HCT116 (cell line): ENCODE measurements around the gene WBP1L. TPM values are rescaled to one million over a fixed set of nuclear protein-coding genes. Genes with fewer than 3 reads are reported as not detected.

Experiments used
- ATAC-seq: fragments of 200-7000 bp; cut with Tn5 transposase; 2 replicates; pipeline ENCODE4 v1.9.1; 2020; ENCODE audit warnings: mild to moderate bottlenecking, moderate library complexity
- BruUV-seq: library from RNA; stranded (reverse); fragments of 400-500 nt; replicated peaks from 2 replicates; lab custom pipeline; 2021; lab: Mats Ljungman, UMichigan
- CTCF ChIA-PET: fragments of 300-600 bp; sonication (Branson Sonifier 250); formaldehyde crosslinking; loops from one replicate; lab custom pipeline; 2021; ENCODE audit warnings: antibody characterized with exemption; lab: Charles Lee
- POLR2A ChIA-PET: fragments of 300-600, 350-600 bp; sonication (Branson Sonifier 250); formaldehyde crosslinking; loops from one replicate; lab custom pipeline; 2021; ENCODE audit warnings: antibody characterized with exemption; lab: Charles Lee
- RAD21 ChIA-PET, 2 experiments: fragments of 300-600 bp; sonication (Branson Sonifier 250); formaldehyde crosslinking; loops; one replicate each; lab custom pipeline; 2023; ENCODE audit warnings: low total read pairs in 2 of 2; ENCODE audit not compliant: uncharacterized antibody in 2 of 2, unreplicated experiment in 2 of 2, low non-redundant PET in 1 of 2; lab: Charles Lee
- DNase-seq: peaks from one replicate; pipeline ENCODE4 v3.0.0-alpha.2; 2010; ENCODE audit warnings: low read depth, low spot score
- H2AFZ ChIP-seq: fragments of 200-600 bp; shearing (Covaris generic), sonication (generic); 2 replicates; pipeline ENCODE4 v1.6.1; 2017; ENCODE audit warnings: low read depth, mixed run types, mixed read lengths, antibody characterized with exemption, low read length; ENCODE audit not compliant: poor library complexity, severe bottlenecking
- H3K27ac ChIP-seq: 2 replicates; pipeline ENCODE4 v1.5.1; 2012; ENCODE audit warnings: low read depth, low read length
- H3K27me3 ChIP-seq: fragments of 200-600 bp; sonication (generic); 2 replicates; pipeline ENCODE4 v1.6.1; 2016; ENCODE audit warnings: mixed run types, low read length, mixed read lengths; ENCODE audit not compliant: insufficient read depth
- H3K36me3 ChIP-seq, 2 experiments: fragments of 200-500 bp in 1 of 2; fragments of 200-600 bp in 1 of 2; sonication (Bioruptor generic) in 1 of 2; sonication (generic) in 1 of 2; 2 replicates each; pipeline versions ENCODE4 v1.5.1 to v1.6.1; 2014 to 2016; ENCODE audit warnings: low read length in 2 of 2, inconsistent platforms in 1 of 2, mixed read lengths in 1 of 2, mixed run types in 1 of 2; ENCODE audit not compliant: insufficient read depth in 2 of 2, control insufficient read depth in 1 of 2
- H3K4me1 ChIP-seq, 2 experiments: fragments of 200-600 bp in 1 of 2; sonication (generic) in 1 of 2; 2 replicates each; pipeline versions ENCODE4 v1.5.1 to v1.6.1; 2012 to 2017; ENCODE audit warnings: low read length in 2 of 2, inconsistent platforms in 1 of 2, mild to moderate bottlenecking in 1 of 2, mixed read lengths in 1 of 2, mixed run types in 1 of 2, moderate library complexity in 1 of 2; ENCODE audit not compliant: insufficient read depth in 2 of 2, control insufficient read depth in 1 of 2
- H3K4me2 ChIP-seq: fragments of 200-600 bp; sonication (generic); 2 replicates; pipeline ENCODE4 v1.6.1; 2017; ENCODE audit warnings: mixed run types, low read length, mixed read lengths
- H3K4me3 ChIP-seq, 2 experiments: fragments of 200-600 bp in 1 of 2; sonication (generic) in 1 of 2; replicated peaks in 1 of 2; 2 replicates each; pipeline ENCODE4 v1.5.1; 2011 to 2016; ENCODE audit warnings: low read length in 2 of 2, control low read depth in 1 of 2, low read depth in 1 of 2, mild to moderate bottlenecking in 1 of 2, mixed read lengths in 1 of 2, mixed run types in 1 of 2
- H3K79me2 ChIP-seq: fragments of 200-600 bp; sonication (generic); 2 replicates; pipeline ENCODE4 v1.6.1; 2017; ENCODE audit warnings: mild to moderate bottlenecking, mixed run types, low read length, moderate library complexity, mixed read lengths; ENCODE audit not compliant: insufficient read depth
- H3K9ac ChIP-seq: fragments of 200-600 bp; sonication (generic); 2 replicates; pipeline ENCODE4 v1.6.1; 2016; ENCODE audit warnings: low read length, mixed read lengths
- H3K9me2 ChIP-seq: fragments of 200-600 bp; sonication (generic), shearing (Covaris generic); 2 replicates; pipeline ENCODE4 v1.6.1; 2017; ENCODE audit warnings: mixed run types, mild to moderate bottlenecking, moderate library complexity; ENCODE audit not compliant: insufficient read depth
- H3K9me3 ChIP-seq, 2 experiments: fragments of 200-500 bp in 1 of 2; fragments of 200-600 bp in 1 of 2; sonication (Bioruptor generic) in 1 of 2; sonication (generic) in 1 of 2; 2 replicates each; pipeline ENCODE4 v1.6.1; 2014 to 2017; ENCODE audit warnings: low read length in 2 of 2, mixed read lengths in 2 of 2, inconsistent platforms in 1 of 2, low read depth in 1 of 2, mild to moderate bottlenecking in 1 of 2, mixed run types in 1 of 2, moderate library complexity in 1 of 2; ENCODE audit not compliant: control insufficient read depth in 1 of 2, insufficient read depth in 1 of 2
- H4K20me1 ChIP-seq: fragments of 200-600 bp; sonication (generic), shearing (Covaris generic); 2 replicates; pipeline ENCODE4 v1.6.1; 2017; ENCODE audit warnings: mixed run types, mild to moderate bottlenecking, moderate library complexity; ENCODE audit not compliant: insufficient read depth
- CEBPB ChIP-seq: IDR thresholded peaks from 2 replicates; pipeline ENCODE4 v1.6.1; 2012; ENCODE audit warnings: low read depth
- EGR1 ChIP-seq: IDR thresholded peaks from 2 replicates; pipeline ENCODE4 v1.6.1; 2012; ENCODE audit warnings: low read depth
- ELF1 ChIP-seq: IDR thresholded peaks from 2 replicates; pipeline ENCODE4 v1.6.1; 2012; ENCODE audit warnings: low read depth, borderline replicate concordance
- EZH2 ChIP-seq: fragments of 200-600 bp; sonication (generic); IDR thresholded peaks from 2 replicates; pipeline ENCODE4 v1.6.1; 2017; ENCODE audit warnings: antibody characterized with exemption, mixed run types
- FOSL1 ChIP-seq: IDR thresholded peaks from 2 replicates; pipeline ENCODE4 v1.6.1; 2012; ENCODE audit warnings: low read depth
- MAX ChIP-seq: IDR thresholded peaks from 2 replicates; pipeline ENCODE4 v1.6.1; 2012
- POLR2A ChIP-seq: IDR thresholded peaks from 2 replicates; pipeline ENCODE4 v1.7.0; 2011; ENCODE audit warnings: borderline replicate concordance; ENCODE audit not compliant: insufficient read depth, insufficient read length; ENCODE audit errors: extremely low read depth
- POLR2AphosphoS5 ChIP-seq: IDR thresholded peaks from 2 replicates; pipeline ENCODE4 v1.6.1; 2011; ENCODE audit warnings: mild to moderate bottlenecking, low read depth, low read length, moderate library complexity
- REST ChIP-seq: IDR thresholded peaks from 2 replicates; pipeline ENCODE4 v1.6.1; 2012; ENCODE audit warnings: low read depth
- SIN3A ChIP-seq: IDR thresholded peaks from 2 replicates; pipeline ENCODE4 v1.6.1; 2012; ENCODE audit warnings: low read depth
- SRF ChIP-seq: IDR thresholded peaks from 2 replicates; pipeline ENCODE4 v1.6.1; 2012; ENCODE audit warnings: low read depth
- TCF7L2 ChIP-seq: IDR thresholded peaks from 2 replicates; pipeline ENCODE4 v1.7.0; 2011; ENCODE audit warnings: borderline replicate concordance, inconsistent platforms; ENCODE audit not compliant: insufficient read depth, insufficient read length; ENCODE audit errors: extremely low read depth
- YY1 ChIP-seq: IDR thresholded peaks from 2 replicates; pipeline ENCODE4 v1.6.1; 2011; ENCODE audit warnings: low read length, low read depth, moderate library complexity, mild to moderate bottlenecking; ENCODE audit not compliant: insufficient replicate concordance; ENCODE audit errors: extremely low read depth
- ZBTB33 ChIP-seq: IDR thresholded peaks from 2 replicates; pipeline ENCODE4 v1.6.1; 2011; ENCODE audit warnings: mild to moderate bottlenecking, low read length, moderate library complexity; ENCODE audit not compliant: insufficient replicate concordance; ENCODE audit errors: extremely low read depth
- ZNF274 ChIP-seq: fragments of 200-500 bp; sonication (Bioruptor generic); IDR thresholded peaks from 2 replicates; pipeline ENCODE4 v1.6.1; 2014; ENCODE audit warnings: mild to moderate bottlenecking, low read depth, low read length, inconsistent platforms
- intact Hi-C: fragments of 100-400 bp; cut with micrococcal nuclease; formaldehyde crosslinking; loops from 2 replicates; pipeline ENCODE4 v1.10.0; 2022
- total RNA-seq: library from RNA; stranded (reverse); gene quantifications from one replicate; pipeline ENCODE4 v1.2.1, GENCODE V29; 2021; ENCODE audit not compliant: unreplicated experiment
- TF ChIP-seq, protein P1 (sequence below): IDR thresholded peaks from 2 replicates; pipeline ENCODE4 v1.6.1; 2012
- TF ChIP-seq, protein P2 (sequence below), 3 experiments: fragments of 200-600 bp in 1 of 3; sonication (generic) in 1 of 3; IDR thresholded peaks in 2 of 3; conservative IDR thresholded peaks in 1 of 3; 2 replicates each; pipeline ENCODE4 v1.5.1; 2012 to 2017; ENCODE audit warnings: low read depth in 2 of 3, low read length in 2 of 3, antibody characterized with exemption in 1 of 3, borderline replicate concordance in 1 of 3, control low read depth in 1 of 3, mild to moderate bottlenecking in 1 of 3, mixed read lengths in 1 of 3, mixed run types in 1 of 3, moderate library complexity in 1 of 3; ENCODE audit not compliant: insufficient read depth in 1 of 3

Gene WBP1L
- total RNA-seq, 1 experiment from 2014 or later = 25.2 TPM

DNA sequence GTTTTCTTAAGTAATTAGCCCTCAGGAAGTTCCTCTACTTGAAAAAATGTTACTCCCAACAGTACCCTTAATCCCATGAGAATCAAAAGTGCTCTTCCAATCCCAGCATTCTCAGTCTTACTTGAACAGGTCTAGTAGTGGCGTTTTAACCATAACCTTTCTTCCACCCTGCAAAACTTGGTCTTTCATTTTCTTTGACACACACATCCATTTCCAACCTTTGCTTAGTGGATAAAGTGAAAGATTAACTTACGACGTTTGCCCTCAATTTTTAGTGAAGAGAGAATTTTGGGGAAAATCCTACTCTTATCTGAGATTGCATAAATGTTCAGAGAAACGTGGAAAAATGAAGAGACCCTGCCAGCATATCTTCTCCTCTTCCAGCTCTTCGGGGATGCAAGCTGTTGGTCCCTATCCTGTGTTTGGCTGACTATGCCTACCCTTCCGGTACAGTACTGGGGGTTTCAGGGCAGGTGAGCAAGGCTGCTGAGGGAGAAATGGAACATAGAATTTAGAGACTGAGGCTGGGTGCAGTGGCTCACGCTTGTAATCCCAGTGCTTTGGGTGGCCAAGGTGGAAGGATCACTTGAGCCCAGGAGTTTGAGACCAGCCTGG, 18.8 kb downstream of the WBP1L start:
- Histone ChIP-seq H3K79me2 (no peaks in the 10 kb centered on the region), H4K20me1 (no peaks in the 10 kb centered on the region), H3K4me2 (no peak overlapping the region), H3K27ac (no peak overlapping the region), H3K9me3 (no peaks in the 10 kb centered on the region), H3K4me1 (peaks cover 0 to 7% of the 10 kb centered on the region in 2 experiments; a peak in 1 of 4 replicates), H2AFZ (no peak overlapping the region), H3K27me3 (no peaks in the 10 kb centered on the region), H3K9ac (no peak overlapping the region), H3K9me2 (no peaks in the 10 kb centered on the region), H3K36me3 (no peaks in the 10 kb centered on the region), H3K4me3 (no peak overlapping the region)
- no peak for ATAC-seq
- POLR2A ChIA-PET = interaction anchor here (1.5 kb wide), 1 partner anchor 19 kb away, joined by 3 read pairs; the partner anchor contains the start of gene WBP1L
- no peak for DNase-seq
- CTCF ChIA-PET = no interaction called here
- intact Hi-C loops = no loop called here
- no TSS peak for BruUV-seq
- TF ChIP-seq, protein P1, sequence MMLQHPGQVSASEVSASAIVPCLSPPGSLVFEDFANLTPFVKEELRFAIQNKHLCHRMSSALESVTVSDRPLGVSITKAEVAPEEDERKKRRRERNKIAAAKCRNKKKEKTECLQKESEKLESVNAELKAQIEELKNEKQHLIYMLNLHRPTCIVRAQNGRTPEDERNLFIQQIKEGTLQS = no peak
- no peak for TF ChIP-seq POLR2A
- no peak for TF ChIP-seq YY1
- no peak for TF ChIP-seq SRF
- TF ChIP-seq POLR2AphosphoS5 = no peak
- no peak for TF ChIP-seq CEBPB
- TF ChIP-seq ZBTB33 = no peak
- TF ChIP-seq MAX = no peak
- no peak for TF ChIP-seq FOSL1
- no peak for TF ChIP-seq EGR1
- no peak for TF ChIP-seq TCF7L2
- TF ChIP-seq ELF1 = no peak
- no peak for TF ChIP-seq SIN3A
- TF ChIP-seq EZH2 = no peak
- no peak for TF ChIP-seq REST
- TF ChIP-seq, protein P2, sequence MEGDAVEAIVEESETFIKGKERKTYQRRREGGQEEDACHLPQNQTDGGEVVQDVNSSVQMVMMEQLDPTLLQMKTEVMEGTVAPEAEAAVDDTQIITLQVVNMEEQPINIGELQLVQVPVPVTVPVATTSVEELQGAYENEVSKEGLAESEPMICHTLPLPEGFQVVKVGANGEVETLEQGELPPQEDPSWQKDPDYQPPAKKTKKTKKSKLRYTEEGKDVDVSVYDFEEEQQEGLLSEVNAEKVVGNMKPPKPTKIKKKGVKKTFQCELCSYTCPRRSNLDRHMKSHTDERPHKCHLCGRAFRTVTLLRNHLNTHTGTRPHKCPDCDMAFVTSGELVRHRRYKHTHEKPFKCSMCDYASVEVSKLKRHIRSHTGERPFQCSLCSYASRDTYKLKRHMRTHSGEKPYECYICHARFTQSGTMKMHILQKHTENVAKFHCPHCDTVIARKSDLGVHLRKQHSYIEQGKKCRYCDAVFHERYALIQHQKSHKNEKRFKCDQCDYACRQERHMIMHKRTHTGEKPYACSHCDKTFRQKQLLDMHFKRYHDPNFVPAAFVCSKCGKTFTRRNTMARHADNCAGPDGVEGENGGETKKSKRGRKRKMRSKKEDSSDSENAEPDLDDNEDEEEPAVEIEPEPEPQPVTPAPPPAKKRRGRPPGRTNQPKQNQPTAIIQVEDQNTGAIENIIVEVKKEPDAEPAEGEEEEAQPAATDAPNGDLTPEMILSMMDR (IDR thresholded peaks at IDR 0.05 in 2 of 3, conservative IDR thresholded peaks at IDR 0.05 in 1 of 3; ENCODE audit: borderline replicate concordance in 1 of 3, insufficient read depth in 1 of 3, low read depth in 2 of 3, low read length in 2 of 3) = no peak
- no peak for TF ChIP-seq ZNF274
- RAD21 ChIA-PET = no interaction called here
